ENCODE data around the gene C10orf105.

The C10orf105 gene

DNA sequence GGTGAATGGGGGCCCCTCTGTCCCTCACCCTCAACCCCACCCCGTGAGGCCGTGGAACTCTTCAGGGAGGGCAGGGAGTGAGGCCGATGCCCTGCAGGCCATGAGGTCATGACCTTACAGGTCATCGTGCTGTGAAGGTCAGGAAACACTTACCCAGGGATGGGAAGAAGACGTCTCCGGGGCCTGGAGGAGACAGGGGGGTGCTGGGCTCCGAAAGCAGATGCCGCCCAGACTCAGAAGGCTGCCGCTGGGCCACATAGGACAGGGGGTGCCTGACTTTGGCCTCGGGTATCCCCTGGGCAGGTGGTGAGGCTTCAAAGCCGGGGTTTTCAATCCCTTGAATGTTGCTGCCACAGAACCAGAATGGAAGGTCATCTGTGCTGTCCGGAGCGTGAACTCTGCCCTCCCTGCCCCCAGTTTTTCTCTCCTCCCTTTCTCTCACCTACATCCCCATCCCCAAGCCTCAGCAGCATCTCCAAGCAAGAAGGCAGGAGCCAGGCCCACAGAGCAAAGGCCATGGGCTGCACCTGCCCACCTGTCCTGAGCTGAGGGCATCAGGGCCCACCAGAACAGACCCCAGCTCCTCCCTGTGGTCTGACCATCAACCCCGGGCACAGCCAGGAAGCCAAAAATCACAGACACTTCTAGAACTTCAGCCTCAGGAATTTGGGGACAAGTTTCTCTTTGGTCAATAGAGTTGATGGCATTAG lies 32.1 kb upstream of the C10orf105 start:
- DNase-seq (ENCODE audit: low read depth in 2 of 2) = no peak

- DNase-seq (ENCODE audit: low read depth in 2 of 2) = no peak
These were observed 31.4 kb upstream of the C10orf105 start for GRCh38 chr10:71750986-71751385.

DNA sequence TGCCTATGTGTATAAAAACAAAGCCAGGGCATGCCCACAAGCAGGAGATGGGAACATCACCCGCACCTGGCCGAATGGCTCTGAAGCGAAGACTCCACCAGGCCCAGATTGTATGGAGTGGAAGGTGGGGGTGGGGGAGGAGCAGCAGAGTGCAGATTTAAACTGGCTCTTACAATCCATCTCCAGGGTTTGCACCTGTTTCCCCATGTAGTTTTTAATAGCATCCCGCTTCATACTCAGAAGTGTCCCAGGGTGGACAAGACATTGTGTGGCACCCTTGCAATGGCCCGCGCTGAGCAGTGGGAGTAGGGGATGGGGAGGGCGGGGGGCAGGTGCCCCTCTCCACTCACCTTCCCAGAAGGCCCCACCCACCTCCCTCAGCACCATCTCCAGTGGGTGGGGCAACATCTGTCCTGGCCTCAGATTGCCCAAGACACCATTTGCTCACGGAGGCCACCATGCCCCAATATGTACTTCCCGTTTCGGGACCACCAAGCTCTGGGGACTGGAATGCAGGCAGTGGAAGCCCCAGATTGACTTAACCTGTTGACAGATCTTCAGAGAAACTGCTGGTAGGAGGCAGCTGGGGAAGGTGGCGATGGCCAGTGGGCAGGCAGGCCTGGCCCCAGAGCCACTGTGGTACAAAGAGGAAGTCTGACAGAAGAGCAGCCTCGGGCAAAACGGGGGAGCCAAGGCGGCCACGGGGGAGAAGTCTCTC lies 30.7 kb upstream of the C10orf105 start:
- DNase-seq (ENCODE audit: low read depth in 2 of 2) = no peak

- DNase-seq (ENCODE audit: low read depth in 2 of 2) = no peak
These were observed 29.8 kb upstream of the C10orf105 start for GRCh38 chr10:71749396-71749795.

GRCh38 chr10:71748671-71749191 lies 29.2 kb upstream of the C10orf105 start:
- DNase-seq (ENCODE audit: low read depth in 2 of 2) = peak; percentile 65 to 69

GRCh38 chr10:71747551-71748523 lies 28.3 kb upstream of the C10orf105 start:
- no peak for DNase-seq (ENCODE audit: low read depth in 2 of 2)

DNA sequence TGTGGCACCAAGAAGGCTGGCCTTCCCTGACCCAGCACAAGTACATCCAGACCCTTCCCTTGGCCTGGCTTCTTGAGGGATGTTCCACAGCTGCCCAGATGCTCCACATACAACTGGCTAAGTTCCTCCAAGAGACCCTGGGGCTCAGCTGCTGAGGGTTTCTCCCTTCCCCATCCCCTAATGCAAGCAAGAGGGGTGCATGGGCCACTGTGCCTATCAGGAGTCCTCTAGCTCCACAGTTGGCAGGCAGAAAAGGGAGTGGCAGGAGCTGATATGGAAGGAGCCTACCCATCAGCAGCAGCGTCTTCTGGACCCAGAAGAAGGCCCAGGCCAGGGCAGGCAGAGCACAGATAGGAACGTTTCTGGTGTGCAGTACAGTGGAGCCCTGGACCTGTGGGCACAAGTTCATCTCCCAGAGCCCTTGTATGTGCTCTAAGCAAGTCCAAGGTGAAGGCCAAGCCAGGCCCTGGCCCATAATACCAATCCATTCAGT lies 27.5 kb upstream of the C10orf105 start:
- DNase-seq (ENCODE audit: low read depth in 2 of 2) = no peak

DNA sequence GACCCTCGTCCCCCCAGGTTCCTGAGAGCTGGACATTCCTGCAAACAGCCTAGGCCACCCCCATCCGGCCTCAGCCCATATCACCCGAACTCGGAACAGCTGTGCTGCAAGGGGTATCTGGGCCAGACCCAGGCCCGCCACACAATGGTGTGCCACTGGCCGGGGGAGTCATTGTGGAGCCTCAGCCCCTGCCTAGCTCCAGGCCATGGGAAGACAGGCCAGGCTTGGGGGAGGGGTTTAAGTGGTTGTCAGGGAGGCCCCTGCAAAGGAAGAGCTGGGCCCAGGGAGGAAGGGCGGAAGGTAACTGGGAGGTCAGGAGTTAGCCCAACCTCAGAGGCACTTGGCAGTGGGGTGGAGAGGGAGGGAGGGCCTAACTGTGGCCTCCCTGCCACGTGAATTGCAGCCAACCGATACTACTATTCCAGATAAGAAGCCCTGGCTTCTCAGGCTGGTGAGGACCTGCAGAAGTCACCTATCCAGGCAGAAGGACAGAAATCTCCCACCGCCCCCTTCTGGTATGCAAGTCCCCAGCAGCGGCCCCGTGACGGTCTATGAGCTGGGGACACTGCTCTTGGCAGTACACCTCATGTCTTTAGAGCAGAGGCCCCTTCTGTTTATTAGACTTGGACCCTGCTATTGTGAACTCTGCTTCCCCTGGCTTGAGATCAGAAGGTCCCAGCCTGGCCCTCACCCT lies 26.9 kb upstream of the C10orf105 start:
- no peak for DNase-seq (ENCODE audit: low read depth in 2 of 2)

DNA sequence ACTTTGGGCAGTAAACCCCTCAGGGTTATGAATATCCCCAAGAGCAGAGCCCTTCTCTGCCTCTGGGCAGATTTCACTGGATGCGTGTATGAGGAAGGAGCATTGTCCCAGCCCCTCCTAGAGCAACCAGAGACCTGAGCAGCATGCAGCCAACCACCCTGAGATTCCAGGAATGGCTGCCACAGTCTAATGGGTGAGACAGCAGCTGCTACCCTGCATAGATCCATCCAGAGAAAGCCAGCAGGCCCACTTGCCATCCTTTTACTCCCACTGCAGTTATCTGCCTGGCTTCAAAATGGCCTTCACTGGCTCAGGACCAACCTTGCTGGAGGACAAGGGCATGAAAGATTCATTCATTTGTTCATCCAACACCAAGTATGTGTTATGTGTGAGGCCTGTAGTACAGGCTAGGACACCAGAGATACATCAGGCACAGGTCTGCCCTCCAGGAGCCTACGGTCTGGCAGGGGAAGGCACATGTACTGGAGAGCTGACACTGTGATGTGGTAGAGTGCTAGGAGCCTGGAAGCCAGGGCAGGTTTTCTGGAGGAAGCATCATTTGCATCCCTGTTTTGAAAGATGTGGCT lies 26.2 kb upstream of the C10orf105 start:
- no peak for DNase-seq (ENCODE audit: low read depth in 2 of 2)

DNA sequence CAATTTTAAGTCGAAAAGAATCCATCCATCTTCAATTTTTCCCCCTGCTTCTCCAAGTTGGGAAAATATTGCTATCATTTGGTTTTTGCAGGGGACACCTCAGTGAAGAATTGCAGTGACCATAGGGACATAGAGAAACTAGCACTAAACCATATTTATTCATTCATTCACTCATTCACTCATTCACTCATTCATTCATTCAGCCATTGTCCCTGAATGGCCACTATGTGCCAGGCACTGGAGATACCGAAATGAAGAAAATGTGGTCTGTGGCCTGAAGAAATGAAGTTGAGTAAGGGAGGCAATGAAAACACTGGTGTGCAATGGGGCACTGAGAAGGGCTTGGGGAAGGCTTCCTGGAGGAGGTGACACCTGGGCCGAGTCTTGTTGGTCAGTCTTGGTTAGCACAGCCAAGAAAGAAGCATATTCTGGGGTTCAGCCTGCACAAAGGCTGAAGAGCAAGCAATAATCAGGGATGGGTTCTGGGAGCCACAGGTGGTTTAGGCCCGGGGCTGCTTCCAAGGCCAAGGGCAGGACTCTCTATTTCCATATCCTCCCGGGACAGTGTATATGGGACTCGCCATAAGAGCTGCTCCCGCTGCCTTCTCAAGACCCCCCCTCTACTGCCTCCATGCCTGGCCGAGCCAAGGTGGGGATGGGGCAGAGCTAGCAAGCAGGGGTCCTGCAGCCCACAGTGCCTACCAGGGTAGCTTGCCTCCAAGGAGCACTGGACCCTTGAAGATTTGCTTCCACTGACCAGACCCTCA lies 25.5 kb upstream of the C10orf105 start:
- no peak for DNase-seq (ENCODE audit: low read depth in 2 of 2)

- no peak for DNase-seq (ENCODE audit: low read depth in 2 of 2)
These were observed 24.3 kb upstream of the C10orf105 start for GRCh38 chr10:71743866-71744265.

GRCh38 chr10:71743089-71743838 lies 23.7 kb upstream of the C10orf105 start:
- DNase-seq (ENCODE audit: low read depth in 2 of 2) = no peak

DNA sequence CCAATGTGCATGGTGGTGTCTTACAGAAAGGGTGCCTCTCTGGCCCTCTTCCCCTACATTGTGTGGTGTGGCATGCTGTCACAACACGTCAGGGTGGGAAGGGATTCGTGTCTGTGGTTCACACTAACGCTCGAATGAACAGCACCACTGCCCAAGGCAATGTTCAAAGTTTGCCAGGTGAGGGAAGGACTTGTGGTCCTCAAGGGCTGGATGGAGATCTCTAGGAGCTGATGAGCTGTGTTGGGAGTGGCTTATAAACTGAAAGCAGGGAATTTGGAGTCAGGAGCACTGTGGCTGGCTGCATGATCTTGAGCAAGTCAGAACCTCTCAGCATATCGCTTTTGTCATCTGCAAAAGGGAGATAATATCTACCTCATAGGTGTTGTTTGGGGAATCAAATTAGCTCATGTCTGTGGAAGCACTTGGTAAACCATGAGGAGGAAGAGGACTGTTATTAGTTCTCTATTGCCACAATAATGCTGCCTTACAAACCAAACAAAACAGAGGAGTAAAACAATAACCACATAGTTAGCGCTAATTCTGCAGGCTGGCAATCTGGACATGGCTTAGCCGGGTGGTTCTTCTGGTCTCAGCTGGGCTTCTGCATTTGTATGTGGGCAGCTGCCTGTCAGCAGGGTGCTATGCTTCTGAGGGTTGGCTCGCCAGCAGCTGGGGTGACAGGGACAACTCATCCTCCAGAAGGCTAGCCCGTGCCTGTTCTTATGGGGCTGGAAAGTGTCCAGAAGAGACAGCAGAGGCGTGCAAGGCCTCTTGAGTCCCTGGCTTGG lies 22.9 kb upstream of the C10orf105 start:
- no peak for DNase-seq (ENCODE audit: low read depth in 2 of 2)

GRCh38 chr10:71741671-71742070 lies 22.1 kb upstream of the C10orf105 start:
- no peak for DNase-seq (ENCODE audit: low read depth in 2 of 2)

DNA sequence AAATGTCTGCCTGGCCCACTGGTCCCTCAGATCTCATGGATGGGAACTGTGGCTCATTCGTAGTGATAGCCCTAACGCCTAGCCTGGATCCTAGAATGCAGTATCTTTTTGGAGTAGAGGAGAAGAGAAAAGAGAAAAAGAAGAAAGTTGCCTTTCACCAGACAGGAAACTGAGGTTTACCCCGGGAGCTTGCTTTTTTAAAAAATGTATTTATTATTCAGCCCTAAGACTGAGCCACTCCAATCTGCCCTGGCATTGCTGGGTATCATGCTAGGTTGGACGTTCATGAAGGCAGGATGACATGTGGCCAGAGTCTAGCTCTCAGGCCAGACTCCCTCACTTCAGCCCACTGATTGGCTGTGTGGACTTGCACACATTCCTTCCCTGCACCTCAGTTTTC lies 21.5 kb upstream of the C10orf105 start:
- no peak for DNase-seq (ENCODE audit: low read depth in 2 of 2)

- no peak for DNase-seq (ENCODE audit: low read depth in 2 of 2)
These were observed 20.6 kb upstream of the C10orf105 start for GRCh38 chr10:71740069-71740653.

DNA sequence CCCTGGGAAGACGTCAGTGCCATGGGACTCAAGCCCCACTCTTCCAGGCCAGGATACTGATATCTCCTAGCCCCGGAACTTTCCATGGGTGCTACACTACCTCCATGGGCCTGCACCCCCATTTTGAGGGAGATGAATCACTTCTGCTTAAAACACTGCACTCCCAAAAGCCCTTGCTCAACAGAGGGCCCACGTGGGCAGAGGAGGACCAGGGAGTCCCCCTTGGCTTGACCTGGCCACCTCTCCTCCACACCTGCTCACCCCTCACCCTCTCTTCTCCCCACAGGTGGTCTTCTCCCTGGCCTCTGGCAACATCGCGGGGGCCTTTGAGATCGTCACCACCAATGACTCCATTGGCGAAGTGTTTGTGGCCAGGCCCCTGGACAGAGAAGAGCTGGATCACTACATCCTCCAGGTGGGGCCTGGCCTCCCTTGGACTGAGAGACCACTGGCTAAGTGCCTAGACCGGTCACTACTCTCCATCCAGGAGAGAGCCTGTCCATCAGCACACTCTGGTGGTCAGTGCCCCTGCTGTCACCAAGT lies 19.9 kb upstream of the C10orf105 start:
- DNase-seq (ENCODE audit: low read depth in 2 of 2) = no peak

GRCh38 chr10:71737834-71738197 lies 18.2 kb upstream of the C10orf105 start:
- DNase-seq (ENCODE audit: low read depth in 2 of 2) = no peak
